KOPT-K1 (cell line): ENCODE results near the gene DFFA.
A peak's percentile ranks its signal among the peaks of the same experiment; 100 is the strongest.
"Not testable (repeated sequence)": the region's sequence is repeated elsewhere in the genome, so short reads cannot be mapped to it uniquely, and the experiment has no call there.

Source experiments
- H3K27ac ChIP-seq: fragments of 200-600 bp; sonication (generic); 2 replicates; pipeline ENCODE4 v1.5.1; 2016; ENCODE audit warnings: antibody characterized with exemption, mild to moderate bottlenecking, low read depth, low read length; ENCODE audit not compliant: poor library complexity, severe bottlenecking
- H3K36me3 ChIP-seq: fragments of 200-600 bp; sonication (generic); 2 replicates; pipeline ENCODE4 v1.5.1; 2017; ENCODE audit warnings: antibody characterized with exemption, mild to moderate bottlenecking, low read length, moderate library complexity; ENCODE audit not compliant: insufficient read depth
- H3K9me3 ChIP-seq: fragments of 200-600 bp; sonication (generic); 2 replicates; pipeline ENCODE4 v1.5.1; 2017; ENCODE audit warnings: antibody characterized with exemption, low read length, mild to moderate bottlenecking; ENCODE audit not compliant: insufficient read depth, poor library complexity, severe bottlenecking

Gene DFFA

GRCh38 chr1:10510520-10511493, 38.5 kb upstream of the DFFA start:
- Histone ChIP-seq H3K27ac (peak overlapping the region; percentile 95), H3K36me3 (no peaks in the 10 kb centered on the region), H3K9me3 (no peaks in the 10 kb centered on the region)

DNA sequence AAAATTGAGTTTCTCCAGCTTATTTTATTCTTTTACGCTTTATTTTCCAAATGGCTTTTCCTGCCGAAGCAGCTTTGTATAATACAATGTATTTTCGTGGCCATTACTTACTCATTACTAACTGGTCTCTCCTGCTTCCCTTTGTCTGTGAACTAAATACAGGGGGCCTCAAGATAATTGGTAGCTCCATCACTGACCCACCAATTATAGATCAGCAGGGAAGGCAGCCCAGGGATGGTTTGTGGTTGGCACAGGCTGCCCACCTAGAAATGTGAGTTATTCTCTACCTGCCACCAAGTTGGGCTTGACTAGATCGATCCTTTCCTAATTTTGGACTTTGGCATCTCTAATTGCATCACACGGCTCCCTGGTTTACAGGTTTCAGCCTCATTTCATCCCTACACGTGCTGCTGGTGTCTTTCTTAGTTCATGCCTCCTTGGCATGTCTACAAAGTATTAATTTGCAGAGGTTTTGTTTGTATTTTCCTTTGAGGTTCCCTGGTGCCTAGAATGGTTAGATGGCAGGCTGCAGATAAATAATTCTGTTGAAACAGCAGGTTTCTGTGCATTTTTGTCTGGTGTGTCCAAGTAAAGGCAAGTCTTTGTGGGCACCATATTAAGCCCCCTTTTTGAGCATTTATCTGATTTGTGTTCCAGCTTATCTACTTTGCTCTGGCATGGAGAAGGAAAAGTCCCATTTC, 37.6 kb upstream of the DFFA start:
- Histone ChIP-seq H3K9me3 (no peaks in the 10 kb centered on the region), H3K27ac (peak overlapping the region; percentile 95)

DNA sequence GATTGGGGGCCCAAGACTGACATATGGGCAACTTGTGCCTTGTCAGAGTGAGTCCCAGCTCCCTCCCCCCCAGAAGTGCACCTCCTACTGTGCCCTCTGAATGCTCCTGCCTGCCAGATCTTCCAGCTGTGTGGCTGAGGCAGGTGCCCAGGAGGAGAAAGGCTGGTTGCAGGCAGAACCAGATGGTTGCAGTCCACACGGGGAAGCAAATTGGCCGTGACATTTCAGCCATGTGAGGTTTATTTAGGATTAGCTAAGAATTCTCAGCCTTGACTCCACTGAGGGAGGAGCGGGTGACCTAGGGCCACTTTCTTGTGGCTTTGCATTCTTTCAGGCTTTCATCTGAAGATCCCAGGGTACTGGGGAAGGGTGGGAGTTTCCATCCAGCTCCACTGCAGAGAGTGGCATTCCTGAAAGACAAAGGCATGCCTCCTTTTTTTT, 36.2 kb upstream of the DFFA start:
- H3K27ac ChIP-seq = peak overlapping the region; percentile 95
- no peaks in the 10 kb centered on the region for H3K9me3 ChIP-seq
- H3K36me3 ChIP-seq = no peaks in the 10 kb centered on the region

More for the DNA sequence above, 37.6 kb upstream of the DFFA start:
- H3K36me3 ChIP-seq = no peaks in the 10 kb centered on the region

DNA sequence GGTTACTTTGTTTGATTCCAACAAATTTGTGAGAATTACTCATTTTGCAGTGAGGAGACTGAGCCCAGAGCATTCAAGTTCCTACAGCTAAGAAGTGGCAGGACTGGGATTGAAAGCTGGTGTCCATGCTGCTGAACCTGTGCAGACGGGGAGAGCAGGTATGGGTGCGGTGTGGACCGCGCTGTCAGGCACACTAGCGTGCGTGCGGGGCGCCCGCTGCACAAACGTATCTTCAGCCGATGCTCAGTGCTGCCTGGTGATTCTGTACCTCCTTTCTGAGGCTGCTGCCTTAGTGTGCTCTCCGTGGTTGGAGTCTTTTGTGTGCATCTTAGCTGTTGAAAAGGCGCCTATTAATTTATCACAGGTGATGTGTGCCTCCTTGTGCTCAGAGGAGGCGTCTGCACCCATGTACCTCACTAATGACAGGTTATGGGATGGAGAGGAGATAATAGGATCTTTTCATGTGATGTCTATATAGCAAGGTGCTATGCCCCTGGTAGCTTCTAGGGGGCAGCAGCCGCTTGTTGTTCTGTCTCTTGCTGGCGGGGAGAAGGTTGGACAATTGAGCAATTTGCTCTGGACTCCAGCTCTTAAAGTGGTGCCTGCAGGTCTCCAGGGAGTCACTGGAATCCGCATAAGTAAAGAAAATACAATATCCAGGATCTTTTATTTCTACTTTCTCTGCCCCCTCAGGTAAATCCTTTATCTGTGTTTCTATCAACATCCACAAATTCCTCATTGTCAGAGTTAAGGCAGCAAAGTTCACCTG, 35.0 kb upstream of the DFFA start:
- Histone ChIP-seq H3K27ac (peak overlapping the region; percentile 95), H3K9me3 (no peaks in the 10 kb centered on the region), H3K36me3 (no peaks in the 10 kb centered on the region)

DNA sequence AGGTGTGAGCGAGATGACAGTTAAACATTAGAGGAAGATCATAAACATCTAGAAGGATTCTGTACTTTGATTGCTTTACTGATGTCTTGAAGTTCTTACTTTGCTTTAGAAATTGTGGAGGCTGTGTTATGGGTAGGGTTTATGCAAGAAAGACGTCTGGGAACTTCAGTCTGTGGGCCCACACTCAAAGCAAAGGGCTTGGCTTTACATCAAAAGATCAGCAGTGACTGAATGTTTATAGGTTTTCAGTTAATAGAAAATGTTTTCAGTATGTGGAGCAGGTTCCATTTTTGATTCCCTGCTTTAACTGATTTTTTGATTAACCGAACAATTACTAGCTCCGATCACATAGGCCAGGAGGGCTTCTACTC, 34.3 kb upstream of the DFFA start:
- H3K27ac ChIP-seq = no peak overlapping the region
- no peaks in the 10 kb centered on the region for H3K9me3 ChIP-seq
- no peaks in the 10 kb centered on the region for H3K36me3 ChIP-seq

DNA sequence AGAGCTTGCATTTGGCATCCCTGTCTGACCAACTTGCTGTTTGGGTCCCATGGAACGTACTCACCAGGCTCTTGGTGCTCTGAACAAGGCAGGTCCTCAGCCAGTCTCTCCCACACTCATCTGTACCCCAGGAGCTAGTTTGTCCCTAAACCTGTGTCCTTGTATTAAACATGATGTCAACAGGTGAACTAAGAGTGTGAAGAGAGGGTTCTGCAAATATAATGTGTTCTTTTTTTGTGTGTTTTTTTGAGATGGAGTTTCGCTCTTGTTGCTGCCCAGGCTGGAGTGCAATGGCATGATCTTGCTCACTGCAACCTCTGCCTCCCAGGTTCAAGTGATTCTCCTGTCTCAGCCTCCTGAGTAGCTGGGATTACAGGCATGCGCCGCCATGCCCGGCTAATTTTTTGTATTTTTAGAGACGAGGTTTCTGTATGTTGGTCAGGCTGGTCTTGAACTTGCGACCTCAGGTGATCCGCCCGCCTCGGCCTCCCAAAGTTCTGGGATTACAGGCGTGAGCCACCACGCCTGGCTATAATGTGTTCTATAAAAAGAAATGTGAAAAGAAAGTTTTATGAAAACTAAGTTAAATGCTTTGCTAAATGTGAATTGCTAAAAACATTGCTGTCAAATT, 33.8 kb upstream of the DFFA start:
- H3K27ac ChIP-seq, H3K9me3 ChIP-seq: not testable (repeated sequence)

DNA sequence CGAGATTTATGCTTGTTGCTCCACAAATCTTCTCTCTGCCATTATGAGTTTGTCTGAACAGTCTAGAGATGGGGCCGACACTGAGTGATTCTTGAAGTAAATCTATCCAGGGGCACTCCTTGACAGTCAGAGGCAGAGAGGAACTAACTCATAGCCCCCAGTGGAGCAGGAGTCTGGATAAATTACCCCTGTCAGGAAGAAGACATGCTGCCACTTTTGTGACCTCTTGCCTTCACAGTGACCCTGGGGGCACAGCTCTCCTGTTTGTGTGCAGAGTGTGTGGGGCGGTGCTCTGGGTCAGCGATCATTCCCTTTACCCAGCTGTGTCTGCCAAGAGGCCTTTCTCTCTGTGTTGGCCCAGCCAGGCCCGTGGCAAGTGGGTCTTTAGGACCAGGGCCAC, 31.9 kb upstream of the DFFA start:
- H3K9me3 ChIP-seq = no peaks in the 10 kb centered on the region
- no peak overlapping the region for H3K27ac ChIP-seq
- no peaks in the 10 kb centered on the region for H3K36me3 ChIP-seq

More for the DNA sequence above, 33.8 kb upstream of the DFFA start:
- not testable (repeated sequence) for H3K36me3 ChIP-seq

DNA sequence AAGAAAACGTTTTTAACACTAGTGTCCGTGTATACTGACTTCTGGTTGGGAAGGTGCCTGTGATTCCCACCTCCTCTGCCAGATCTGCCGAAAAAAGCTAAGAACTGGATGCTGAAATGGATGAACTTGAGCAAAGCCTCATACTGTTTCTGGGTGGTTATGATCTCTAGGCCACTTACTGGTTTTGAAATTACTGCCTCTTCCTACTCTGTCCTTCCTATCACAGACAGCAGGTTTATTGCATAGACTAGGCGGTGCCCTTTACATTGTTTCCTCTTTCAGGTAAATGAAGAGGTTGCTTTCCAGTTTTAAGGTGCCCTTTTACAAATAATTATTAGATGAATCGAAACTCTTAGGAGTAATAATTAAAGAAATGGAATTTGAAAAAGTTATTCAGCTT, 29.9 kb upstream of the DFFA start:
- H3K9me3 ChIP-seq = no peaks in the 10 kb centered on the region
- H3K36me3 ChIP-seq = no peaks in the 10 kb centered on the region
- no peak overlapping the region for H3K27ac ChIP-seq

- H3K27ac ChIP-seq = no peak overlapping the region
- no peaks in the 10 kb centered on the region for H3K36me3 ChIP-seq
- no peaks in the 10 kb centered on the region for H3K9me3 ChIP-seq
Observed at GRCh38 chr1:10498231-10498630, 25.9 kb upstream of the DFFA start.

DNA sequence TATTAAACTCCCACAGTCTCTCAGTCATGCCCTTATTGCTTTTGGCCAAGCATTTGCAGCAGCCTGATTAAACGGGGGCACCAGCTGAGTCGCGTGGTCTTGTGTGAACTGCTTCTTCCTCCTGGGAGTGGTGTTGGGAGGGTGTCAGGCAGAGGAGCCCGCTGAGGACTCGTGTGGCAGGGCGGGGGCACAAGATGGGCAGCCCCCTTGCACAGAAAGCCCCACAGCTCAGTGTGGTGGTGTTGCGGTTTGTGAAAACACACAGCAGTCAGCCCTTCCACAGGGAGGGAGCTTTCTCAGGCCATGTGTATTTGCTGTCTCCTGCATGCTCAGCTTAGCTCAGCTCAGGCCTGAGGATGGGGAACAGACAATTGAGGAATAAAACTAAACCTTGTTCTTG, 24.8 kb upstream of the DFFA start:
- Histone ChIP-seq H3K27ac (peak overlapping the region; percentile 41), H3K9me3 (no peaks in the 10 kb centered on the region), H3K36me3 (no peaks in the 10 kb centered on the region)

DNA sequence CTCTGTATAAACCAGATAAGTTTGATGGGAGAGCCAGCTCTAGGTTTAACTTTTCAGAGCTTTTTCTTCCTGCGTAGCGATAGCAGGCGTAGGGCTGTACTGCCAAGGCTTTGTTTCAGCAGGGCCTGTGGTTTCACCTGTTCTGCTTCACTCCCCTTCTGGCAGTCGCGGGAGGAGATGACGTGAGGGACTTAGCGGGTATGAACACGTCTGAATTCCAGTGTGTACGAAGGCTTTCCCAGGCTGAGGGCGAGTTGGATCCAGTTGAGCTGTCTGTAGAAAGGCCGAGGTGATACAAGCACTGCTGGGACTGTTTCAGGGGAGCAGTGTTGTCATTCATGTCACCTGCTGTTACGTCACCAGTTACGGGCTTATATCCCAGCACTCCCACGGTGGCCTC, 23.6 kb upstream of the DFFA start:
- Histone ChIP-seq H3K27ac (peak overlapping the region; percentile 56), H3K9me3 (no peaks in the 10 kb centered on the region), H3K36me3 (no peaks in the 10 kb centered on the region)

- H3K9me3 ChIP-seq = no peaks in the 10 kb centered on the region
- peak overlapping the region; percentile 56 for H3K27ac ChIP-seq
- no peaks in the 10 kb centered on the region for H3K36me3 ChIP-seq
Observed at GRCh38 chr1:10495475-10495817, 23.1 kb upstream of the DFFA start.

DNA sequence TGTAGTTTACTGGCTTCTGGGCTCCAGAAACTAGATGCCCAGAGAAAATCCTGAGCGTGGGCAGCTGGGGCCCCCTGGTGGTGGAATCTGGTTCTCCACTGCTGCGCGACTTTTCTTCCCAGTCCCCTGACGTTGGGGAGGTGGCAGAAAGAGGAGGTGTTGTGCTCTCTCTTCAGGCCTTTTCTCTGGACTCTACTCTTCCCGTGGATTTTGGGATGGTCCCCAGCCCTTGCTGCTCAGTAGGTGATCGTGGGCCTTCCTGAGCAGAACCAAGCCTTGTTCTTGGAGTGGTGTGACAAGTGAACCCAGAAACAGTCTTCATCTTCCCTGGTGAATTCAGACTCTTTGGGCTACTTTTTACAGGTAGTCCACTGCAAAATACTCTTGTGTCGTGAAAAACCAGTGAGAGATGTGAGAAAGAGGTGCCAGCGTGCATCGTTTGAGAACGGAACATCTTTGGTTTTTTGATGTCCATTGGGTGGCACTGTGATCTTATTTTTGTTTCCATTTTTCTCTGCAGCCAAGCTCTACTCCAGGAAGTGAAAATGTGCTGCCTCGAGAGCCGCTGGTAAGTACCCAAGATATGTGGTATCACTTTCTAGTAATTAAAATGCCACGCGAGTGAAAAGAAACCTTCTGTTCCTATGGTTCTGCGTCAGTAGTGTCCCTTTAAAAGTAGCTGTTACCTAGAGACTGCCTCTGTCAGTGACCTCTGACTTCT, 22.6 kb upstream of the DFFA start:
- Histone ChIP-seq H3K36me3 (no peaks in the 10 kb centered on the region), H3K27ac (peak overlapping the region; percentile 56), H3K9me3 (no peaks in the 10 kb centered on the region)

DNA sequence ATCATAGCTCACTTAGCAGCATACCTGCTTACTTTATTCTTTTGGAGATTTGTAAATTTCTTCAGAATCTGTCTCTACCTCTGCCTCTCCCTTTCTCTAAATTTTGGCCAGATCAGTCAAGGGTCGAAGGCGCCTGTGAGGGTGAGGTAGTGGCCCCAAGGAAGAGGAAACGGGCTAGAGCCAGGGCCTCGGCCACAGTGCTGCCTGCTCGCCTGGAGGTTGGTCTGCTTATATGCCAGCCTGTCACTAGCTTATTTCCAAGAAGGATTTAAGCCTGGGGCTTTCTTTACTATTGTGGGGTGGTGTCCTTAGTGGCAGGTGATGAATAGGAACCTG, 22.1 kb upstream of the DFFA start:
- H3K36me3 ChIP-seq = peaks cover 4% of the 10 kb centered on the region; the same call in 1 of the 2 replicates
- no peaks in the 10 kb centered on the region for H3K9me3 ChIP-seq
- peak overlapping the region; percentile 56 for H3K27ac ChIP-seq
